Neural cell (in vitro differentiated cells): ENCODE results near the gene PTGDR2. TPM values are rescaled to one million over a fixed set of nuclear protein-coding genes. Genes with fewer than 3 reads are reported as not detected.

ENCODE experiments used
- H2AFZ ChIP-seq: fragments of 200-600, 300-800 bp; sonication (generic), shearing (Covaris generic); 2 replicates; pipeline ENCODE4 v1.6.0; 2014; ENCODE audit warnings: low read depth, mild to moderate bottlenecking, antibody characterized with exemption, low read length, moderate library complexity
- H3F3A ChIP-seq: fragments of 200-600 bp; shearing (Covaris generic); 2 replicates; pipeline ENCODE4 v1.6.1; 2016; ENCODE audit warnings: mild to moderate bottlenecking, moderate library complexity, mixed read lengths, antibody characterized with exemption, low read length; ENCODE audit not compliant: insufficient read depth, poor library complexity, severe bottlenecking
- H3K27ac ChIP-seq: fragments of 200-600, 300-800 bp; sonication (generic), shearing (Covaris generic); 2 replicates; pipeline ENCODE4 v1.5.1; 2014; ENCODE audit warnings: mild to moderate bottlenecking, low read length, moderate library complexity
- H3K27me3 ChIP-seq: fragments of 300-800, 200-600 bp; sonication (generic), shearing (Covaris generic); 2 replicates; pipeline ENCODE4 v1.6.0; 2014; ENCODE audit warnings: mild to moderate bottlenecking, low read depth, low read length, moderate library complexity; ENCODE audit not compliant: insufficient read depth
- H3K36me3 ChIP-seq: fragments of 300-800, 200-600 bp; sonication (generic), shearing (Covaris generic); 2 replicates; pipeline ENCODE4 v1.5.1; 2014; ENCODE audit warnings: mild to moderate bottlenecking, antibody characterized with exemption, low read length, moderate library complexity; ENCODE audit not compliant: insufficient read depth
- H3K4me2 ChIP-seq: fragments of 300-800, 200-600 bp; sonication (generic), shearing (Covaris generic); 2 replicates; pipeline ENCODE4 v1.6.0; 2014; ENCODE audit warnings: mild to moderate bottlenecking, low read length
- H3K4me3 ChIP-seq: fragments of 300-800, 200-600 bp; sonication (generic), shearing (Covaris generic); 2 replicates; pipeline ENCODE4 v1.5.1; 2014; ENCODE audit warnings: mild to moderate bottlenecking, low read length, moderate library complexity
- H3K79me2 ChIP-seq: fragments of 200-600 bp; shearing (Covaris generic); replicated peaks from 2 replicates; pipeline ENCODE4 v1.6.0; 2014; ENCODE audit warnings: mild to moderate bottlenecking, low read length, moderate library complexity; ENCODE audit not compliant: insufficient read depth
- H3K9ac ChIP-seq: fragments of 300-800, 200-600 bp; sonication (generic), shearing (Covaris generic); 2 replicates; pipeline ENCODE4 v1.6.1; 2016; ENCODE audit warnings: mild to moderate bottlenecking, low read length, mixed read lengths
- H3K9me2 ChIP-seq: fragments of 200-600 bp; shearing (Covaris generic); 2 replicates; pipeline ENCODE4 v1.6.1; 2016; ENCODE audit warnings: mild to moderate bottlenecking, low read length, mixed read lengths; ENCODE audit not compliant: insufficient read depth
- H3K9me3 ChIP-seq: fragments of 200-600, 300-800 bp; sonication (generic), shearing (Covaris generic); 2 replicates; pipeline ENCODE4 v1.6.1; 2016; ENCODE audit warnings: mild to moderate bottlenecking, mixed run types, low read length, moderate library complexity, mixed read lengths
- H4K20me1 ChIP-seq: fragments of 200-600 bp; shearing (Covaris generic); 2 replicates; pipeline ENCODE4 v1.6.1; 2016; ENCODE audit warnings: mild to moderate bottlenecking, mixed run types; ENCODE audit not compliant: insufficient read depth
- CTCF ChIP-seq: fragments of 450-650 bp; IDR thresholded peaks from 2 replicates; pipeline ENCODE4 v1.5.1; 2014; ENCODE audit warnings: antibody characterized with exemption, mild to moderate bottlenecking, moderate library complexity; ENCODE audit not compliant: poor library complexity, severe bottlenecking
- EP300 ChIP-seq: fragments of 450-650 bp; conservative IDR thresholded peaks from 2 replicates; pipeline ENCODE4 v1.6.1; 2014; ENCODE audit warnings: antibody characterized with exemption, mild to moderate bottlenecking, moderate library complexity; ENCODE audit not compliant: poor library complexity, severe bottlenecking
- EZH2 ChIP-seq: fragments of 200-600, 300-800 bp; shearing (Covaris generic), sonication (generic); IDR thresholded peaks from 2 replicates; pipeline ENCODE4 v1.6.1; 2014; ENCODE audit warnings: antibody characterized with exemption, low read length, borderline replicate concordance, mild to moderate bottlenecking; ENCODE audit not compliant: insufficient read depth, poor library complexity, severe bottlenecking
- MXI1 ChIP-seq: fragments of 450-650 bp; conservative IDR thresholded peaks from 2 replicates; pipeline ENCODE4 v1.6.1; 2014; ENCODE audit warnings: antibody characterized with exemption, mild to moderate bottlenecking; ENCODE audit not compliant: poor library complexity, severe bottlenecking
- POLR2AphosphoS5 ChIP-seq: IDR thresholded peaks from 2 replicates; pipeline ENCODE4 v1.6.1; 2012
- RAD21 ChIP-seq: fragments of 450-650 bp; conservative IDR thresholded peaks from 2 replicates; pipeline ENCODE4 v1.6.1; 2014; ENCODE audit warnings: antibody characterized with exemption, mild to moderate bottlenecking, moderate library complexity
- REST ChIP-seq: IDR thresholded peaks from 2 replicates; pipeline ENCODE4 v1.6.1; 2012; ENCODE audit warnings: borderline replicate concordance
- SMC3 ChIP-seq: fragments of 450-650 bp; conservative IDR thresholded peaks from 2 replicates; pipeline ENCODE4 v1.6.1; 2014; ENCODE audit warnings: antibody characterized with exemption, mild to moderate bottlenecking, moderate library complexity; ENCODE audit not compliant: poor library complexity
- TAF1 ChIP-seq: IDR thresholded peaks from 2 replicates; pipeline ENCODE4 v1.6.1; 2012; ENCODE audit warnings: low read depth
- polyA plus RNA-seq: library from polyadenylated mRNA; depleted of rRNA; stranded (reverse); fragments of >200 nt; gene quantifications from 2 replicates; pipeline ENCODE4 v1.2.3, GENCODE V29; 2014

PTGDR2 gene
- polyA plus RNA-seq, 1 donor from 2014 or later, result 0.51 TPM

GRCh38 chr11:60878245-60879101, 22.7 kb upstream of the PTGDR2 start:
- H3K36me3 ChIP-seq, result no peaks in the 10 kb centered on the region
- H2AFZ ChIP-seq, result no peak overlapping the region
- no peaks in the 10 kb centered on the region for H3K9me3 ChIP-seq
- no peaks in the 10 kb centered on the region for H3F3A ChIP-seq
- no peaks in the 10 kb centered on the region for H3K79me2 ChIP-seq
- no peak overlapping the region for H3K4me2 ChIP-seq
- no peaks in the 10 kb centered on the region for H3K9me2 ChIP-seq
- H3K4me3 ChIP-seq, result no peak overlapping the region
- no peak overlapping the region for H3K9ac ChIP-seq
- no peaks in the 10 kb centered on the region for H3K27me3 ChIP-seq
- H3K27ac ChIP-seq, result no peak overlapping the region
- no peaks in the 10 kb centered on the region for H4K20me1 ChIP-seq
- TF ChIP-seq SMC3 (no peak), POLR2AphosphoS5 (no peak)

GRCh38 chr11:60876168-60876485, 20.4 kb upstream of the PTGDR2 start:
- Histone ChIP-seq H3K9ac (no peak overlapping the region), H3K4me2 (no peak overlapping the region), H3K9me3 (no peaks in the 10 kb centered on the region), H4K20me1 (no peaks in the 10 kb centered on the region), H3F3A (no peaks in the 10 kb centered on the region), H3K9me2 (no peaks in the 10 kb centered on the region), H3K27ac (no peak overlapping the region), H3K4me3 (no peak overlapping the region), H3K27me3 (no peaks in the 10 kb centered on the region), H3K36me3 (no peaks in the 10 kb centered on the region), H2AFZ (no peak overlapping the region), H3K79me2 (no peaks in the 10 kb centered on the region)
- no peak for TF ChIP-seq POLR2AphosphoS5
- TF ChIP-seq RAD21, result no peak
- TF ChIP-seq EZH2, result no peak
- TF ChIP-seq MXI1, result no peak
- no peak for TF ChIP-seq REST
- no peak for TF ChIP-seq CTCF
- no peak for TF ChIP-seq TAF1
- no peak for TF ChIP-seq SMC3
- no peak for TF ChIP-seq EP300
